Activated CD4-positive, alpha-beta T cell treated with anti-CD3 and anti-CD28 coated beads, Interleukin-2, amount 50 U/mL, for 16 hours (primary cell): ENCODE results near the gene ZNF26.
"Not testable (repeated sequence)": the region's sequence is repeated elsewhere in the genome, so short reads cannot be mapped to it uniquely, and the experiment has no call there.

Experiments used
- DNase-seq: peaks from one replicate; pipeline ENCODE4 v3.0.0-alpha.2; 2020

The ZNF26 gene

GRCh38 chr12:132956011-132956788, 30.0 kb upstream of the ZNF26 start, which contains the start of gene ZNF605:
ZNF605 (minus strand) TSS chr12:132956306; CDS start chr12:132945635, 10,671 bp downstream.
- peak; percentile 86 for DNase-seq

DNA sequence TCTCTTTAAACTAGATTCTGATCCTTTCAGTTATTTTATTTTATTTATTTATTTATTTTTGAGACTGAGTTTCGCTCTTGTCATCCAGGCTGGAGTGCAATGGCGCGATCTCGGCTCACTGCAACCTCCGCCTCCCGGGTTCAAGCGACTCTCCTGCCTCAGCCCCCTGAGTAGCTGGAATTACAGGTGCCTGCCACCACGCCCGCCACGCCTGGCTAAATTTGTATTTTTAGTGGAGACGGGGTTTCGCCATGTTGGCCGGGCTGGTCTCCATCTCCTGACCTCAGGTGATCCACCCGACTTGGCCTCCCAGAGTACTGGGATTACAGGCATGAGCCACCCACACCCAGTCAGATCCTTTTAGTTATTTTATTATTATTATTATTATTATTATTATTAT, 24.4 kb upstream of the ZNF26 start:
- DNase-seq, result not testable (repeated sequence)

- DNase-seq, result not testable (repeated sequence)
These were observed 22.2 kb upstream of the ZNF26 start for GRCh38 chr12:132963947-132964346.

DNA sequence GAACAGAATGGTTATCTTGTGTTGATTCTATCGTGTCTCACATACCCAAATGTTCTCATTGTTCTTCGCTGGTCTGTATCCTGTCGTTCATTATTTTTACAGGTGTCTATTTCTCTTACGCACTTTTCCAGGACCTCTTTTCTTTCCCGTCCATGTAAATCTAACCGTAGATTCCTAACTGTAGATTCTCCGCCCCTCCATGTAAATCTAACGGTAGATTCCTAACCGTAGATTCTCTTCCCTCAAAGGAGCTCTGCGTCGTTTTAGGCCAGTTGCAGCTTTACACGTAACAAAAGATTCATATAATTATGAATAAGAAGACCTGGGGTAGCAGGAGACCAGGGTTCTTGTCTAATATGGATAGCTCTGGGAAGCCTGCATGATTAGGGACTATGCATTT, 20.4 kb upstream of the ZNF26 start:
- no peak for DNase-seq

GRCh38 chr12:132966676-132967415, 19.3 kb upstream of the ZNF26 start:
- DNase-seq, result no peak

GRCh38 chr12:132967736-132968135, 18.4 kb upstream of the ZNF26 start:
- DNase-seq, result no peak

DNA sequence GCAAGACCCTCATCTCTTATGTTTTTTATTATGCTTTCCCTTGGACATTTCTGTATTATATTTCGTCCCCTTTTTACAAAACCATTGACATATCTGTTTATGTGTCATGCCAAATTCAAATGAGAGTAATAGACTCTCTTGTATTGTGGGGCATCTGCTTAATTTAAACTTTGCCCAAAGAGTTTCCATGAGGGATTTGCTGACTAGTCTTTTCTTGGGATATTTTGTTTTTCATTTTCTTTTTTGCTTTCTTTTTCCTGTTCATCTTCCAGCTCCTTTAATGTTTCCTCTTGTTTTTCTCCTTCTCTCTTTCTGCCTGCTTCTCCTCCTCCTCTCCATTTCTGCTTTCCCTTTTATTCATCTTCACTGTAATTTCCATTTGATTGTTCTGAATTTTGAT, 13.8 kb upstream of the ZNF26 start:
- DNase-seq, result no peak

DNA sequence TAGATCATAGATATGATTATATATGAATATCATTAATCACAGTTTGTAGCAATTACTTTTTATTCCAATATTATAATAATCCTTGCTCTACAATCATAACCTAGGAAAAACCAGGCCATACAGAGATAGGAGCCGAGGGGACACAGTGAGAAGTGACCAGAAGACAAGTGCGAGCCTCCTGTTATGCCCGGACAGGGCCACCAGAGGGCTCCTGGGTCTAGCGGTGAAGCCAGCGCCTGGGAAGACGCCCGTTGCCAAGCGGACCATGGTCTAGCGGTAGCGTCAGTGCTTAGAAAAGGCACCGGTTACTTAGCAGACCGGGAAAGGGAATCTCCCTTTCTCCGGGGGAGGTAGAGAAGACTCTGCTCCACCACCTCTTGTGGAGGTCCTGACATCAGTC, 9.3 kb upstream of the ZNF26 start:
- DNase-seq, result peak; percentile 12

GRCh38 chr12:132986885-132987225, 688 bp downstream of the ZNF26 start:
- no peak for DNase-seq

DNA sequence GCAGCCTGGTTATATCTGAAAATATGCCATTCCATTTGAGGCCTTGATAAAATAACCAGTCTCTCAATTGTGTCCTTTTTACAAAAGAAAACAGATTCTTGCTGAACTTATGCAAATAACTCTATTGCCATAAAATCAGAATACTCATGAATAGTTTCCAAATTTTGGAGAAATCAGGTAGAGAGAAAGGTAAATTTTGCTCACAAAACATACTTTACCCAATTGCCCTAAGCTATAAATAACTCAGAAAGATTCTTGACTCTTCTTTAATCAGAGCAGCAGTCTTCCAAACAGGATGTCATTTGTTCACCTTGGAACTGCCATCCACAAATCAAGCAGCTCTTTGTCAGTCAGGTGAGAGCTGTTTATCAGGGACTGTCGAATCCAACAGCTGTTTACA, 12.6 kb downstream of the ZNF26 start:
- DNase-seq, result no peak

- DNase-seq, result no peak
These were observed 24.6 kb downstream of the ZNF26 start for GRCh38 chr12:133010657-133011297.

- DNase-seq, result no peak
These were observed 37.4 kb downstream of the ZNF26 start for GRCh38 chr12:133023566-133023965.

- DNase-seq, result no peak
These were observed 40.8 kb downstream of the ZNF26 start for GRCh38 chr12:133026996-133027395.

- DNase-seq, result peak; percentile 97
These were observed 51.2 kb downstream of the ZNF26 start, which contains the start of gene ZNF84 for GRCh38 chr12:133037207-133038005. ZNF84 (plus strand) TSS chr12:133037509; CDS start chr12:133041468, 3,959 bp downstream.

GRCh38 chr12:133038118-133038709, 52.0 kb downstream of the ZNF26 start:
- no peak for DNase-seq

GRCh38 chr12:133046698-133047097, 60.5 kb downstream of the ZNF26 start:
- DNase-seq, result no peak

DNA sequence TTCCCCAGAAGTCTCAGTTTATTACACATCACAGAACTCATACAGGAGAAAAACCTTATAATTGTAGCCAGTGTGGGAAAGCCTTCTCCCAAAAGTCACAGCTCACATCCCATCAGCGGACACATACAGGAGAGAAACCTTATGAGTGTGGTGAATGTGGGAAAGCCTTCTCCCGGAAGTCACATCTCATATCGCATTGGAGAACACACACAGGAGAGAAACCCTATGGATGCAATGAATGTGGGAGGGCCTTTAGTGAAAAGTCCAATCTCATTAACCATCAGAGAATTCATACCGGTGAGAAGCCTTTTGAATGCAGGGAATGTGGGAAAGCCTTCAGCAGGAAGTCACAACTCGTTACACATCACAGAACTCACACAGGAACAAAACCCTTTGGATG, 71.3 kb downstream of the ZNF26 start:
- DNase-seq, result no peak

DNA sequence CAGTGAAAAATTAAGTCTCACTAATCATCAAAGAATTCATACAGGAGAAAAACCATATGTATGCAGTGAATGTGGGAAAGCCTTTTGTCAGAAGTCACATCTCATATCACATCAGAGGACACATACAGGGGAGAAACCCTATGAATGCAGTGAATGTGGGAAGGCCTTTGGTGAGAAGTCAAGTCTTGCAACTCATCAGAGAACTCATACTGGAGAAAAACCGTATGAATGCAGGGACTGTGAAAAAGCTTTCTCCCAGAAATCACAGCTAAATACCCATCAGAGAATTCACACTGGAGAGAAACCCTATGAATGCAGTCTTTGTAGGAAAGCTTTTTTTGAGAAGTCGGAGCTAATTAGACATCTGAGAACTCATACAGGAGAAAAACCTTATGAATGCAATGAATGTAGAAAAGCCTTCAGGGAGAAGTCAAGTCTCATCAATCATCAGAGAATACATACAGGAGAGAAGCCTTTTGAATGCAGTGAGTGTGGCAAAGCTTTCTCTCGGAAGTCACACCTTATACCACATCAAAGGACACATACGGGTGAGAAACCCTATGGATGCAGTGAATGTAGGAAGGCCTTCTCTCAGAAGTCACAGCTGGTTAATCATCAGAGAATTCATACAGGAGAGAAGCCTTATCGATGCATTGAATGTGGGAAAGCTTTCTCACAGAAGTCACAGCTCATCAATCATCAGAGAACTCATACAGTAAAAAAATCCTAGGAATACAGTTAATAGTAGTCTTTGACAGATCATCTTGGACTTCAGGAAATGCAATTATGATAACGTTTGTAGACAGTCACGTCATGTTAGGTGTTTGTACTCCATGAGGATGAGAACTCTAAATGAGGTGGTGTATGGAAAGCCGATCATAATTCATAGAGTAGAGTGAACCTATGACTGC, 72.3 kb downstream of the ZNF26 start:
- no peak for DNase-seq

DNA sequence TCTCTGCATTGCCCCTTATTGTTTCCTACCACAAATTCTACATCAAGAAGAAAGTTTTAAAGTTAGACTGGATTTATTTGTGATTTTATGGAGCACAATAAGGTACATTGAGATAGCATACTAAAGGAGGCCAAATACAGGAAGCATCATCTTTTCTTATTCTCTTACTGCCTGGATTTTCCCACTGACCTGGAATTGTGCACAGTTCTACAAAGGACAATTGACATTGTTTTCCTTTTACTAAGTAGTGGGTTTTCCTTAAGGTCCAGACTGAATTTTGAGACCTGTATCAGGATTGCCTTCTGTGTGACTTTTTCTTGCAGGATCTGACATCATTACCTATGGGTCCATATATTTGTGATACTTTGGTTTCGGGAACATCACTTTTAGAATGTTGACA, 75.8 kb downstream of the ZNF26 start:
- DNase-seq, result no peak

- no peak for DNase-seq
These were observed 77.4 kb downstream of the ZNF26 start for GRCh38 chr12:133063556-133063955.

GRCh38 chr12:133073836-133074235, 87.7 kb downstream of the ZNF26 start:
- DNase-seq, result no peak
